Measurements from ENCODE around the gene NQO2. TPM values are rescaled to one million over a fixed set of nuclear protein-coding genes. Genes with fewer than 3 reads are reported as not detected.

Gene NQO2
- total RNA-seq, 1 experiment from 2014 or later = 35.8 TPM

Small RNA genes within 50 kb of the gene (small RNA-seq; reads per million reads assigned to genes)
- 0 reads per million in 2 experiments for gene AL133351.4

Other genes with a start within 250 kb of the NQO2 start
- 0.24 and 0.34 TPM in 2 replicates for gene MYLK4, start 249.0 kb upstream of the NQO2 start, total RNA-seq (2014; rRNA removed; shearing (Covaris generic))
- 88.1 and 96.8 TPM in 2 replicates for gene WRNIP1, start 234.5 kb upstream of the NQO2 start, total RNA-seq (2014; rRNA removed; shearing (Covaris generic))
- 3.7 and 4.4 TPM in 2 replicates for gene SERPINB1, start 158.0 kb upstream of the NQO2 start, total RNA-seq (2014; rRNA removed; shearing (Covaris generic))
- not detected in 2 replicates for gene SERPINB9, start 96.6 kb upstream of the NQO2 start, total RNA-seq (2014; rRNA removed; shearing (Covaris generic))
- 63.8 and 65.5 TPM in 2 replicates for gene SERPINB6, start 28.3 kb upstream of the NQO2 start, total RNA-seq (2014; rRNA removed; shearing (Covaris generic))
- gene RIPK1, start 68.6 kb downstream of the NQO2 start, total RNA-seq (2014; rRNA removed; shearing (Covaris generic)) = 28.3 and 29.6 TPM in 2 replicates
- 66.6 and 75.5 TPM in 2 replicates for gene BPHL, start 118.8 kb downstream of the NQO2 start, total RNA-seq (2014; rRNA removed; shearing (Covaris generic))
- 118 and 127 TPM in 2 replicates for gene TUBB2A, start 157.7 kb downstream of the NQO2 start, total RNA-seq (2014; rRNA removed; shearing (Covaris generic))
- 26.6 and 28.6 TPM in 2 replicates for gene TUBB2B, start 227.8 kb downstream of the NQO2 start, total RNA-seq (2014; rRNA removed; shearing (Covaris generic))

Measured in SK-MEL-5 (cell line).